Esophagus muscularis mucosa (tissue), 4 donors: ENCODE results near the gene RCN2. TPM values are rescaled to one million over a fixed set of nuclear protein-coding genes. Genes with fewer than 3 reads are reported as not detected.

Source experiments
- DNase-seq: peaks from one replicate; pipeline ENCODE4 v3.0.0-alpha.2; 2017; ENCODE audit errors: extremely low spot score
- H3K27ac ChIP-seq, 4 donors: fragments of 200-600 bp; sonication (generic); replicated peaks in 1 of 4; 1 replicate in 3 of 4; 2 replicates in 1 of 4; pipeline ENCODE4 v1.5.1; 2016 to 2019; ENCODE audit warnings: mild to moderate bottlenecking in 1 of 4
- H3K27me3 ChIP-seq, 4 donors: fragments of 200-600 bp; sonication (generic); one replicate each; pipeline versions ENCODE4 v1.5.1 to v1.6.0; 2016 to 2019
- H3K36me3 ChIP-seq, 4 donors: fragments of 200-600 bp; sonication (generic); one replicate each; pipeline ENCODE4 v1.5.1; 2016 to 2019
- H3K4me1 ChIP-seq, 4 donors: fragments of 200-600 bp; sonication (generic); one replicate each; pipeline ENCODE4 v1.5.1; 2016 to 2019
- H3K4me3 ChIP-seq, 4 donors: fragments of 200-600 bp; sonication (generic); 1 replicate in 2 of 4; 2 replicates in 2 of 4; pipeline ENCODE4 v1.5.1; 2016 to 2019; ENCODE audit warnings: mild to moderate bottlenecking in 4 of 4, moderate library complexity in 1 of 4
- H3K9me3 ChIP-seq, 4 donors: fragments of 200-600 bp; sonication (generic); 1 replicate in 3 of 4; 2 replicates in 1 of 4; pipeline ENCODE4 v1.5.1; 2016 to 2019
- EP300 ChIP-seq: sonication (generic); formaldehyde crosslinking; IDR thresholded peaks from one replicate; pipeline ENCODE4 v1.6.1; 2017; ENCODE audit warnings: antibody characterized with exemption
- POLR2A ChIP-seq: fragments of 450-650 bp; IDR thresholded peaks from one replicate; pipeline ENCODE4 v1.6.1; 2017; ENCODE audit warnings: antibody characterized with exemption, moderate library complexity, mild to moderate bottlenecking, low read depth
- POLR2AphosphoS5 ChIP-seq, 2 donors: sonication (generic); formaldehyde crosslinking; IDR thresholded peaks; one replicate each; pipeline ENCODE4 v1.6.1; 2017; ENCODE audit warnings: antibody characterized with exemption in 2 of 2
- WGBS: methylation state at CpG from one replicate; pipeline ENCODE4 v1.1.5; 2018; 5-methylcytosine and 5-hydroxymethylcytosine counted together
- intact Hi-C: fragments of 100-400 bp; cut with DNase I; formaldehyde crosslinking; loops from one replicate; pipeline ENCODE4 v1.15.1; 2023
- total RNA-seq, 4 donors: library from RNA; depleted of rRNA; stranded (reverse); fragments of >200 nt; gene quantifications; one replicate each; pipeline versions ENCODE4 v1.1.0 to v1.2.1, GENCODE V29; 2016
- TF ChIP-seq, protein P1 (sequence below), 3 experiments: fragments of 200-600 bp in 2 of 3; fragments of 450-650 bp in 1 of 3; sonication (generic) in 2 of 3; IDR thresholded peaks; one replicate each; pipeline ENCODE4 v1.5.1; 2017 to 2019; ENCODE audit warnings: antibody characterized with exemption in 3 of 3, mild to moderate bottlenecking in 2 of 3, moderate library complexity in 1 of 3

RCN2 gene
- total RNA-seq, 4 donors from 2014 or later: 35.6 to 55.6 (median 43.0) TPM

DNA sequence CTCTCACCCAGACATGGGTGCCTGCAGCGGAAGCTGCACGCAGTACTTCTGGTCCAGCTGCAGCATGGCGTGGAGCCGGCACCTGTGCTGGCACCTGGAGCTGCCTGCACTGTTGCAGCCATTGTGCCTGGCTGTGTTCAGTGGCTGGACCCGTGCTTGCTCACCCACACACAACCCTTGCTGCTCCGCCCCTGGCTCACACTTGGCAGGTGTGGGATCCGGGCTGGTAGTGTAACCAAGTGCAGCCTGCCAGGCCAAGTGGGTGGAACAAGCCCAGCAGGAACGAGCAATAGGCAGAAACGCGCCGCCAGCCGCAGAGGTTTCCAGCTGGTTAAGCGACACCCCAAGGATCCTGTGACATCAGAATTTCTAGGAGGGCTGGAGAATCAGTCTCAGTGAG lies 15.2 kb upstream of the RCN2 start:
- WGBS: 94% methylated on average over 6 of the region's 13 CpGs
- intact Hi-C loops: no loop called here

DNA sequence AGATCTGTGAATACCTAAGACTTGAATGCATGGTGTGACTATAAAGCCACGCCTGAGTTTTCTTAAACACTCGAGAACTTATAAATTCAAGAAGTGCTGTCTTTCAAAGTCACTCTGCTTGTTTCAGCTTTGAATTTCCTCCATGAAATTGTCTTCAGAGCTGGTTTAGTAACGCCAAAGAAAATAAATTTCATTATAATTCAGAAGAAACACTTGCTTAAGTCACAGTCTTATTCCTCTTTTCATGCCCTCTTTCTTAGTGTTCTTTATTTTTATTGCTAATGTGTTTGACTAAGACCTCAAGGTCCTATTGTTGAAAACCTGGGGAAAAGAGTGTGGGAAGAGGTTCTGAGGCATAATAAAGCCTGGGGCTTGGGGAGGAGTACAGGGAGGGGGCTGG lies 3.3 kb upstream of the RCN2 start:
- H3K36me3 ChIP-seq: no peaks in the 10 kb centered on the region
- H3K27me3 ChIP-seq: no peaks in the 10 kb centered on the region
- H3K9me3 ChIP-seq: no peaks in the 10 kb centered on the region
- WGBS: 79% methylated on average over 3 of the region's 3 CpGs
- TF ChIP-seq POLR2AphosphoS5 (IDR thresholded peaks at IDR 0.05): no peak
- no peak for TF ChIP-seq POLR2A
- TF ChIP-seq EP300: no peak
- TF ChIP-seq, protein P1, sequence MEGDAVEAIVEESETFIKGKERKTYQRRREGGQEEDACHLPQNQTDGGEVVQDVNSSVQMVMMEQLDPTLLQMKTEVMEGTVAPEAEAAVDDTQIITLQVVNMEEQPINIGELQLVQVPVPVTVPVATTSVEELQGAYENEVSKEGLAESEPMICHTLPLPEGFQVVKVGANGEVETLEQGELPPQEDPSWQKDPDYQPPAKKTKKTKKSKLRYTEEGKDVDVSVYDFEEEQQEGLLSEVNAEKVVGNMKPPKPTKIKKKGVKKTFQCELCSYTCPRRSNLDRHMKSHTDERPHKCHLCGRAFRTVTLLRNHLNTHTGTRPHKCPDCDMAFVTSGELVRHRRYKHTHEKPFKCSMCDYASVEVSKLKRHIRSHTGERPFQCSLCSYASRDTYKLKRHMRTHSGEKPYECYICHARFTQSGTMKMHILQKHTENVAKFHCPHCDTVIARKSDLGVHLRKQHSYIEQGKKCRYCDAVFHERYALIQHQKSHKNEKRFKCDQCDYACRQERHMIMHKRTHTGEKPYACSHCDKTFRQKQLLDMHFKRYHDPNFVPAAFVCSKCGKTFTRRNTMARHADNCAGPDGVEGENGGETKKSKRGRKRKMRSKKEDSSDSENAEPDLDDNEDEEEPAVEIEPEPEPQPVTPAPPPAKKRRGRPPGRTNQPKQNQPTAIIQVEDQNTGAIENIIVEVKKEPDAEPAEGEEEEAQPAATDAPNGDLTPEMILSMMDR (IDR thresholded peaks at IDR 0.05): no peak
- DNase-seq: no peak
- peaks cover 9 to 20% (median 16%) of the 10 kb centered on the region in 4 donors for H3K4me1 ChIP-seq
- intact Hi-C loops: no loop called here
- H3K4me3 ChIP-seq: no peak overlapping the region
- H3K27ac ChIP-seq: no peak overlapping the region

More for the DNA sequence above, 15.2 kb upstream of the RCN2 start:
- no peaks in the 10 kb centered on the region for H3K36me3 ChIP-seq
- H3K9me3 ChIP-seq: no peaks in the 10 kb centered on the region
- H3K27me3 ChIP-seq: peaks cover 0 to 11% (median 0%) of the 10 kb centered on the region in 4 donors
- TF ChIP-seq, protein P1 (IDR thresholded peaks at IDR 0.05): no peak
- TF ChIP-seq EP300: no peak
- TF ChIP-seq POLR2AphosphoS5 (IDR thresholded peaks at IDR 0.05): no peak
- no peak for TF ChIP-seq POLR2A
- DNase-seq: no peak
- H3K4me1 ChIP-seq: no peaks in the 10 kb centered on the region
- H3K4me3 ChIP-seq: no peak overlapping the region
- no peak overlapping the region for H3K27ac ChIP-seq

DNA sequence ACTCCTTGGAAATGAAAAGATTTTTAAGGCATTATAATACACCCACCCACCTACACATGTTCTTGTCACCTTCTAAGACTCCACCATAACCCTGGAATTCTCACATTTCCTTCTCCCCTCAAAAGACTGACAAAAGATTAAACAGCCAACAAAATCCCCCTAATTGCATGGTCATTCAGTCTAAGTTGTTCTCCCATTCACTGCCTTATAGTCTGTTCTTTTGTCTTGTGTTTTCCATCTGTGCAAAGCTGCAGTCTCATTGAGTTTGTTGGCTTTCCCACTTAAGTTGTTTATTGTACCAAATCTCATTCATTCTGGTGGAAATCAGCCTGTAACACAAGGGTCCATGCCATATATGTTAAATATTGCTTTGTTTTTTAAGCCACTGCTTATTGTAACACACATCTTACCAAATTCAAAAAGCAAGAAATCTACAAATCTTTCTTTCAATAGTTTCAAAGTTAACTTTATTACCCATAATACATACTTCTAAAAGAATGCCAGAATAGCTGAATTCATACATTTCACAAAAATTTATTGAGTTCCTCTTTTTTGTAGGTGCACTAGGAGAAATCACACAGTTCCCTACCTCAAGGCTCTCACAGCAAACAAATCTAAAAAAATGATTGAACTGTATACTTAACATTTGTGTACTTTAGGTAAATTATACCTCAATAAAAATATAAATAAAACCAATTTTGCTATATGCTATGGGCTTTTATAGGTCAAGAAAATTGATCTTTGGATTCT lies 2.4 kb upstream of the RCN2 start:
- Histone ChIP-seq H3K27ac (no peak overlapping the region), H3K4me3 (no peak overlapping the region), H3K4me1 (peaks cover 9 to 21% (median 16%) of the 10 kb centered on the region in 4 donors), H3K27me3 (no peaks in the 10 kb centered on the region), H3K36me3 (peaks cover 0 to 9% (median 2%) of the 10 kb centered on the region in 4 donors), H3K9me3 (no peaks in the 10 kb centered on the region)
- TF ChIP-seq, protein P1 (IDR thresholded peaks at IDR 0.05): no peak
- TF ChIP-seq POLR2A: no peak
- TF ChIP-seq EP300: no peak
- intact Hi-C loops: no loop called here
- DNase-seq: no peak

DNA sequence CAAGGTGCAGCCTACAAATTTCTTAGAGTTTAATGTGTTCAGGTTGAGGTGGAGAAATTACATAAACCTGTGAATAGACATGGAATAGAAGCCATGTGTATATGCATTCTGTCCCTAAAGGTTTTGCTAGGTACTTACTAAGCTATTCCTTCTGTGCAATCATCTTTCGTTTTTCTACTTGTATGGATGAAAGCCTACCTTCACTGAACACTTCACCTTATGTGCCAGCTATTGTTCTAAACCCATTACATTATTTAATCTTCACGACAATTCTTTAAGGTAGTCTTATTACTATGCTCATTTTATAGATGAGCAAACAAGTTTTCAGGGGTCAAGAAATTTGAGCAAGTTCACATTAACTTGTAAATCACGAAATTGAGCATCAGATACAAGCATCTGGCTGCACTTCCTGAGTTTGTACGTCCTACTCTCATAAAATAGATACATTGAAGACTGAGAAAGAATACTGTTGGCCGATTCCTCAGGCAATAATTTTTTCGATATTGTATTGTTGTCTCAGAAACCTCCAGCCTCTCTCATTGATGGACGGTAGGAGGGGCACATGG lies 635 bp upstream of the RCN2 start:
- Histone ChIP-seq H3K36me3 (peaks cover 0 to 26% (median 12%) of the 10 kb centered on the region in 4 donors), H3K9me3 (no peaks in the 10 kb centered on the region), H3K4me3 (peak overlapping the region; percentile 66 to 90 (median 78)), H3K4me1 (peaks cover 9 to 21% (median 18%) of the 10 kb centered on the region in 4 donors), H3K27ac (peak overlapping the region; percentile 83 to 92 (median 88)), H3K27me3 (no peaks in the 10 kb centered on the region)
- intact Hi-C loops: loop anchor here (10.0 kb wide), 1 partner anchor 574 kb away; no protein-coding TSS in a partner anchor
- TF ChIP-seq POLR2AphosphoS5 (IDR thresholded peaks at IDR 0.05) (no peak), POLR2A (no peak), EP300 (no peak)
- TF ChIP-seq, protein P1 (IDR thresholded peaks at IDR 0.05): no peak
- DNase-seq: no peak
- WGBS: 23% methylated on average over 7 of the region's 7 CpGs
